HepG2 (cell line): ENCODE measurements around the gene BPGM. TPM values are rescaled to one million over a fixed set of nuclear protein-coding genes. Genes with fewer than 3 reads are reported as not detected.

Source experiments
- ATAC-seq: fragments of 200-7000 bp; cut with Tn5 transposase; 3 replicates; pipeline ENCODE4 v1.9.1; 2020; ENCODE audit warnings: mild to moderate bottlenecking, moderate library complexity
- BruUV-seq: library from RNA; stranded (reverse); fragments of 400-500 nt; replicated peaks from 2 replicates; lab custom pipeline; 2021; lab: Mats Ljungman, UMichigan
- CTCF ChIA-PET: fragments of 300-600 bp; formaldehyde crosslinking; extraction: SDS; loops from one replicate; lab custom pipeline; 2021; ENCODE audit warnings: low total read pairs, inconsistent platforms, low intra/inter-chr PET ratio; lab: Yijun Ruan, JAX
- POLR2A ChIA-PET: fragments of 350-600 bp; sonication (Branson Sonifier 250); formaldehyde crosslinking; loops from one replicate; lab custom pipeline; 2020; ENCODE audit warnings: antibody characterized with exemption, inconsistent platforms; lab: Yijun Ruan, JAX
- DNase-seq: peaks from one replicate; pipeline ENCODE4 v3.0.0-alpha.2; 2015; ENCODE audit warnings: low spot score
- FAIRE-seq: peaks from 3 replicates; lab custom pipeline; 2011; peaks lifted over from hg19 to GRCh38; lab: Jason Lieb, UNC
- H2AFZ ChIP-seq: one replicate; pipeline ENCODE4 v1.6.1; 2011; ENCODE audit warnings: low read length, inconsistent platforms
- H3K27ac ChIP-seq: fragments of 300-600 bp; 3 replicates; pipeline ENCODE4 v1.8.0; 2011; ENCODE audit warnings: mixed run types, mild to moderate bottlenecking, mixed read lengths, low read length, inconsistent platforms; ENCODE audit not compliant: insufficient read depth; ENCODE audit errors: extremely low read length
- H3K27me3 ChIP-seq, 2 experiments: fragments of 200-600 bp in 1 of 2; 2 replicates in 1 of 2; 3 replicates in 1 of 2; pipeline versions ENCODE4 v1.6.0 to v1.8.0; 2011; ENCODE audit warnings: low read length in 2 of 2, mild to moderate bottlenecking in 2 of 2, moderate library complexity in 2 of 2, inconsistent platforms in 1 of 2; ENCODE audit not compliant: insufficient read depth in 2 of 2, control insufficient read depth in 1 of 2
- H3K36me3 ChIP-seq, 2 experiments: fragments of 200-600 bp in 1 of 2; replicated peaks in 1 of 2; 2 replicates in 1 of 2; 3 replicates in 1 of 2; pipeline versions ENCODE4 v1.5.1 to v1.8.0; 2011; ENCODE audit warnings: low read length in 2 of 2, inconsistent platforms in 1 of 2; ENCODE audit not compliant: insufficient read depth in 2 of 2, control insufficient read depth in 1 of 2
- H3K4me1 ChIP-seq: 2 replicates; pipeline ENCODE4 v1.5.1; 2012; ENCODE audit warnings: low read length, inconsistent platforms; ENCODE audit not compliant: insufficient read depth
- H3K4me2 ChIP-seq: 2 replicates; pipeline ENCODE4 v1.6.0; 2011; ENCODE audit warnings: low read depth, low read length, inconsistent platforms
- H3K4me3 ChIP-seq, 3 experiments: fragments of 200-600 bp in 1 of 3; sonication (generic), shearing (Covaris generic) in 1 of 3; replicated peaks in 1 of 3; 2 replicates each; pipeline ENCODE4 v1.5.1; 2011 to 2016; ENCODE audit warnings: low read length in 3 of 3, inconsistent platforms in 2 of 3, low read depth in 2 of 3, mild to moderate bottlenecking in 2 of 3, control low read depth in 1 of 3, mixed read lengths in 1 of 3; ENCODE audit not compliant: insufficient read depth in 1 of 3
- H3K79me2 ChIP-seq: one replicate; pipeline ENCODE4 v1.6.1; 2011; ENCODE audit warnings: low read length, inconsistent platforms; ENCODE audit not compliant: insufficient read depth
- H3K9ac ChIP-seq: 2 replicates; pipeline ENCODE4 v1.6.0; 2011; ENCODE audit warnings: mild to moderate bottlenecking, low read depth, low read length, inconsistent platforms; ENCODE audit not compliant: insufficient read depth
- H3K9me3 ChIP-seq: 2 replicates; pipeline ENCODE4 v1.5.1; 2012; ENCODE audit warnings: mild to moderate bottlenecking, low read length
- H4K20me1 ChIP-seq: 2 replicates; pipeline ENCODE4 v1.6.0; 2011; ENCODE audit warnings: inconsistent platforms, mild to moderate bottlenecking, low read length, moderate library complexity; ENCODE audit not compliant: insufficient read depth
- ADNP ChIP-seq: sonication (generic); formaldehyde crosslinking; IDR thresholded peaks from 2 replicates; pipeline ENCODE4 v1.4.0; 2020; ENCODE audit warnings: missing genetic modification reagents
- ATF7 ChIP-seq, 2 experiments: fragments of 450-650 bp in 1 of 2; sonication (generic) in 1 of 2; formaldehyde crosslinking in 1 of 2; IDR thresholded peaks; 2 replicates each; pipeline versions ENCODE4 v1.4.0 to v1.6.1; 2016 to 2020; ENCODE audit warnings: antibody characterized with exemption in 1 of 2, mild to moderate bottlenecking in 1 of 2, missing genetic modification reagents in 1 of 2
- CBX5 ChIP-seq: sonication (generic); formaldehyde crosslinking; IDR thresholded peaks from 2 replicates; pipeline ENCODE4 v1.4.0; 2020; ENCODE audit warnings: missing genetic modification reagents, borderline replicate concordance
- CREM ChIP-seq, 2 experiments: sonication (generic) in 1 of 2; formaldehyde crosslinking in 1 of 2; IDR thresholded peaks; 2 replicates each; pipeline versions ENCODE4 v1.4.0 to v1.6.1; 2016 to 2020; ENCODE audit warnings: antibody characterized with exemption in 1 of 2, mild to moderate bottlenecking in 1 of 2, missing genetic modification reagents in 1 of 2
- EHMT2 ChIP-seq: fragments of 200-600 bp; sonication (generic); IDR thresholded peaks from 2 replicates; pipeline ENCODE4 v1.7.0; 2017; ENCODE audit warnings: antibody characterized with exemption, low read depth, low read length, borderline replicate concordance
- ISX ChIP-seq: sonication (generic); formaldehyde crosslinking; conservative IDR thresholded peaks from 2 replicates; pipeline ENCODE4 v1.5.0; 2020; ENCODE audit warnings: missing genetic modification reagents
- MYNN ChIP-seq: sonication (generic); formaldehyde crosslinking; IDR thresholded peaks from 2 replicates; pipeline ENCODE4 v1.4.0; 2020; ENCODE audit warnings: mild to moderate bottlenecking, low read depth, missing genetic modification reagents
- NFE2L2 ChIP-seq: fragments of 150-350 bp; IDR thresholded peaks from 2 replicates; pipeline ENCODE4 v1.6.1; 2014; ENCODE audit warnings: low read length
- NFRKB ChIP-seq: fragments of 450-650 bp; IDR thresholded peaks from 2 replicates; pipeline ENCODE4 v1.6.1; 2017
- SP1 ChIP-seq, 2 experiments: fragments of 450-650 bp in 1 of 2; sonication (generic) in 1 of 2; formaldehyde crosslinking in 1 of 2; IDR thresholded peaks; 2 replicates each; pipeline versions ENCODE4 v1.4.0 to v1.6.1; 2016 to 2020; ENCODE audit warnings: missing genetic modification reagents in 1 of 2
- ZNF235 ChIP-seq: sonication (generic); formaldehyde crosslinking; IDR thresholded peaks from 2 replicates; pipeline ENCODE4 v1.8.1; 2023; ENCODE audit warnings: mild to moderate bottlenecking, missing genetic modification reagents, borderline replicate concordance
- ZNF839 ChIP-seq: sonication (generic); formaldehyde crosslinking; IDR thresholded peaks from 2 replicates; pipeline ENCODE4 v1.4.0; 2020; ENCODE audit warnings: missing genetic modification reagents, mild to moderate bottlenecking, borderline replicate concordance
- WGBS: methylation state at CpG from one replicate; pipeline ENCODE4 v1.1.6; 2017; ENCODE audit warnings: low lambda C conversion rate; 5-methylcytosine and 5-hydroxymethylcytosine counted together
- in situ Hi-C: cut with HindIII; loops from 2 replicates; pipeline ENCODE4 v1.10.0; 2017; ENCODE audit warnings: low pct_unique_long_range_greater_than_20kb; ENCODE audit not compliant: extremely low pct_ligation_motif_present
- intact Hi-C: fragments of 100-400 bp; cut with micrococcal nuclease; formaldehyde crosslinking; loops from one replicate; pipeline ENCODE4 v1.10.0; 2022; ENCODE audit not compliant: unreplicated experiment
- polyA plus RNA-seq, 8 experiments: library from polyadenylated mRNA; depleted of rRNA in 3 of 8; stranded (reverse) in 7 of 8; unstranded in 1 of 8; fragments of >200 nt; fragmentation: Illumina TruSeq in 4 of 8; extraction: Trizol in 4 of 8; gene quantifications; 2 replicates each; pipeline versions ENCODE4 v1.2.1 to v1.2.3, GENCODE V29; 2011 to 2016; ENCODE audit warnings: low read depth in 4 of 8, missing spikeins in 1 of 8, mixed read lengths in 1 of 8; ENCODE audit not compliant: insufficient read depth in 1 of 8
- total RNA-seq, 5 experiments: library from RNA; depleted of rRNA; stranded (reverse); fragments of >200 nt; fragmentation: Illumina TruSeq; extraction: Trizol; gene quantifications; 2 replicates each; pipeline ENCODE4 v1.2.3, GENCODE V29; 2016; ENCODE audit warnings: low read depth in 1 of 5
- TF ChIP-seq, protein P1 (sequence below): sonication (generic); formaldehyde crosslinking; IDR thresholded peaks from 2 replicates; pipeline ENCODE4 v1.8.0; 2022; ENCODE audit warnings: missing genetic modification reagents, mild to moderate bottlenecking, borderline replicate concordance
- TF ChIP-seq, protein P2 (sequence below): sonication (generic); formaldehyde crosslinking; IDR thresholded peaks from 2 replicates; pipeline ENCODE4 v1.4.0; 2020; ENCODE audit warnings: missing genetic modification reagents, borderline replicate concordance

BPGM gene
- total and polyA plus RNA-seq, 2 of the 13 experiments (the other 11 are each of a cell fraction or from before 2014, with no cell fraction given): 4.0 to 7.5 TPM

DNA sequence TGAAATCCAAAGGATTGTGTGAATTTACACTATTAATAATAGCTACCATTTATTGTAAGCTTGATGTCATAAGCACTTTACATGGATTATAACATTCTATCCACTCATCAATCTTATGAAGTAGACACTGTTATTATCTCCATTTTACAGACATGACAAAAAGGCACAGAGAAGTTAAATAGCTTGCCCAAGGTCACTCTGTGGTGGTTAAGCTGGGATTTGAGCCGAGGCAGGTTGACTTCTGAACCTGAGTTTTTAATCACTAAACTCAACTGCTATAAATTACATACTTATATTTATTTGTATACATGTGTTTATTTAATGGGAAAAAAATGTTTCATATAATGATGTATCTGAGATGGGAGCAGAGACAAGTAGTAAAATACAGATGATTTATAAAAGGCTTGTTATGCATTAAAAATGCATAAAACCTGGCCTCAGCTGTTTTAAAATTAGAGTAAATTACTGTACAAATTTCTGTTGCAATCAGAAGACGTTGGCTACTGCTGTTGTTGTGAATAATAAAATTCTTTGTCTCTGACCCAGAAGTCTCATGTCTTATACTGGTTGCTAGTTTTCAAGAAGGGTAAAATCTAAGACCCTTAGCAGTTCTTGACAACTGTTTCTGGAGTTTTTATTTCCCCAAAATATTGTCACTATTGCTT is 71.7 kb downstream of the BPGM start:
- H3K27me3 ChIP-seq: 0 out of 5 replicates have a peak, but pooled peaks cover 0 to 7% of the 10 kb centered on the region in 2 experiments
- H3K27ac ChIP-seq: no peak overlapping the region
- H3K4me3 ChIP-seq: no peak overlapping the region
- H3K79me2 ChIP-seq: no peaks in the 10 kb centered on the region
- no peak for FAIRE-seq
- BruUV-seq: no TSS peak
- no peaks in the 10 kb centered on the region for H4K20me1 ChIP-seq
- H2AFZ ChIP-seq: no peak overlapping the region
- in situ Hi-C loops (no loop called here), intact Hi-C loops (no loop called here)
- ChIA-PET CTCF (no interaction called here), POLR2A (no interaction called here)
- H3K9me3 ChIP-seq: no peaks in the 10 kb centered on the region
- no peak for ATAC-seq
- DNase-seq: no peak
- no peak overlapping the region for H3K9ac ChIP-seq
- peaks cover 17% of the 10 kb centered on the region for H3K4me1 ChIP-seq
- no peaks in the 10 kb centered on the region for H3K36me3 ChIP-seq
- WGBS: 4% methylated on average over 2 of the region's 2 CpGs
- H3K4me2 ChIP-seq: no peak overlapping the region
- no peak for TF ChIP-seq MYNN
- TF ChIP-seq ZNF839 (CRISPR knock-in tag): no peak
- TF ChIP-seq CREM (IDR thresholded peaks at IDR 0.05): no peak
- TF ChIP-seq CREM (CRISPR knock-in tag; IDR thresholded peaks at IDR 0.05): no peak
- TF ChIP-seq ATF7 (IDR thresholded peaks at IDR 0.05): no peak
- no peak for TF ChIP-seq ATF7 (CRISPR knock-in tag; IDR thresholded peaks at IDR 0.05)
- no peak for TF ChIP-seq NFRKB
- no peak for TF ChIP-seq CBX5 (CRISPR knock-in tag)
- TF ChIP-seq, protein P1, sequence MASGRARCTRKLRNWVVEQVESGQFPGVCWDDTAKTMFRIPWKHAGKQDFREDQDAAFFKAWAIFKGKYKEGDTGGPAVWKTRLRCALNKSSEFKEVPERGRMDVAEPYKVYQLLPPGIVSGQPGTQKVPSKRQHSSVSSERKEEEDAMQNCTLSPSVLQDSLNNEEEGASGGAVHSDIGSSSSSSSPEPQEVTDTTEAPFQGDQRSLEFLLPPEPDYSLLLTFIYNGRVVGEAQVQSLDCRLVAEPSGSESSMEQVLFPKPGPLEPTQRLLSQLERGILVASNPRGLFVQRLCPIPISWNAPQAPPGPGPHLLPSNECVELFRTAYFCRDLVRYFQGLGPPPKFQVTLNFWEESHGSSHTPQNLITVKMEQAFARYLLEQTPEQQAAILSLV (CRISPR knock-in tag): no peak
- TF ChIP-seq, protein P2, sequence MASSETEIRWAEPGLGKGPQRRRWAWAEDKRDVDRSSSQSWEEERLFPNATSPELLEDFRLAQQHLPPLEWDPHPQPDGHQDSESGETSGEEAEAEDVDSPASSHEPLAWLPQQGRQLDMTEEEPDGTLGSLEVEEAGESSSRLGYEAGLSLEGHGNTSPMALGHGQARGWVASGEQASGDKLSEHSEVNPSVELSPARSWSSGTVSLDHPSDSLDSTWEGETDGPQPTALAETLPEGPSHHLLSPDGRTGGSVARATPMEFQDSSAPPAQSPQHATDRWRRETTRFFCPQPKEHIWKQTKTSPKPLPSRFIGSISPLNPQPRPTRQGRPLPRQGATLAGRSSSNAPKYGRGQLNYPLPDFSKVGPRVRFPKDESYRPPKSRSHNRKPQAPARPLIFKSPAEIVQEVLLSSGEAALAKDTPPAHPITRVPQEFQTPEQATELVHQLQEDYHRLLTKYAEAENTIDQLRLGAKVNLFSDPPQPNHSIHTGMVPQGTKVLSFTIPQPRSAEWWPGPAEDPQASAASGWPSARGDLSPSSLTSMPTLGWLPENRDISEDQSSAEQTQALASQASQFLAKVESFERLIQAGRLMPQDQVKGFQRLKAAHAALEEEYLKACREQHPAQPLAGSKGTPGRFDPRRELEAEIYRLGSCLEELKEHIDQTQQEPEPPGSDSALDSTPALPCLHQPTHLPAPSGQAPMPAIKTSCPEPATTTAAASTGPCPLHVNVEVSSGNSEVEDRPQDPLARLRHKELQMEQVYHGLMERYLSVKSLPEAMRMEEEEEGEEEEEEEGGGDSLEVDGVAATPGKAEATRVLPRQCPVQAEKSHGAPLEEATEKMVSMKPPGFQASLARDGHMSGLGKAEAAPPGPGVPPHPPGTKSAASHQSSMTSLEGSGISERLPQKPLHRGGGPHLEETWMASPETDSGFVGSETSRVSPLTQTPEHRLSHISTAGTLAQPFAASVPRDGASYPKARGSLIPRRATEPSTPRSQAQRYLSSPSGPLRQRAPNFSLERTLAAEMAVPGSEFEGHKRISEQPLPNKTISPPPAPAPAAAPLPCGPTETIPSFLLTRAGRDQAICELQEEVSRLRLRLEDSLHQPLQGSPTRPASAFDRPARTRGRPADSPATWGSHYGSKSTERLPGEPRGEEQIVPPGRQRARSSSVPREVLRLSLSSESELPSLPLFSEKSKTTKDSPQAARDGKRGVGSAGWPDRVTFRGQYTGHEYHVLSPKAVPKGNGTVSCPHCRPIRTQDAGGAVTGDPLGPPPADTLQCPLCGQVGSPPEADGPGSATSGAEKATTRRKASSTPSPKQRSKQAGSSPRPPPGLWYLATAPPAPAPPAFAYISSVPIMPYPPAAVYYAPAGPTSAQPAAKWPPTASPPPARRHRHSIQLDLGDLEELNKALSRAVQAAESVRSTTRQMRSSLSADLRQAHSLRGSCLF (CRISPR knock-in tag): no peak
- TF ChIP-seq NFE2L2: no peak
- TF ChIP-seq ZNF235 (CRISPR knock-in tag): no peak
- no peak for TF ChIP-seq EHMT2
- TF ChIP-seq ADNP: no peak
- no peak for TF ChIP-seq ISX (CRISPR knock-in tag)
- no peak for TF ChIP-seq SP1 (IDR thresholded peaks at IDR 0.05)
- TF ChIP-seq SP1 (CRISPR knock-in tag; IDR thresholded peaks at IDR 0.05): no peak
